ENCODE measurements around the gene HOXA5. TPM values are rescaled to one million over a fixed set of nuclear protein-coding genes. Genes with fewer than 3 reads are reported as not detected.
A peak's percentile ranks its signal among the peaks of the same experiment; 100 is the strongest.

Gene HOXA5
- total RNA-seq, 1 experiment from 2014 or later: not detected

DNA sequence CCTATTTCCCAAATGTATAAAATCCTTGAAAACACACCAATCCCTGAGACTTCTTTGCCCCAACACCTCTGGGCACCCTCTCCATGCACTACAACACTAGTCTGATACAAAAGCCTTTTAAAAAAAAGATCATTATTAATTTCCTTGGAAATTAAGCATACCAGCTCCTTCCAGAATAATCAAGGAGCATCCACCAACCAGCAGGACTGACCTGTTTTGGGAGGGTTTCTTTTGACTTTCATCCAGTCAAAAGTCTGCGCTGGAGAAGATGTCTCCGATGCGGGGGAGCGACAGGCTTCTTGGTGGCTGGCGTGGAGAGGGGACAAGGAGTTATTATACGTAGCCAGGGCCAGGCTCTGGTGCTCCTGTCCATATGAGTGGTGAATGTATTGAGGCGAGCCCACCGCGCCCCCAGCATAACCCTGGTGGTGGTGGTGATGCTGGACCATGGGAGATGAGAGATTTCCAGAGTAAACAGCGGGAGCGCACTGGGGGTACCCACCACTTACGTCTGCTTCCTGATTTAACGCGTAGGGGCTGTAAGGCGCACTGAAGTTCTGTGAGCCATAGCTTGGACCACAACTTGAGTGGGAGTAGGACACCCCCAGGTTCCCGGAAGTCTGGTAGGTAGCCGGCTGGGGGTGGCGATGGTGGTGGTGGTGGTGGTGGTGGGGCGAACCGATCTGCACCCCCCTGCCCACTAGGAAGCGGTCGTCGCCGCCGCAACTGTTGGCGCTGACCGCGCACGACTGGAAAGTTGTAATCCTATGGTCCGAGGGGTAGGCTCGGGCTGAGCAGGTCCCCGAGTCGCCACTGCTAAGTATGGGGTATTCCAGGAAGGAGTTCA is 48.2 kb downstream of the HOXA5 start:
- Histone ChIP-seq H4K8ac (replicated peaks; ENCODE audit: insufficient read length, low read depth, low read length) (no peak overlapping the region), H4K5ac (ENCODE audit: insufficient read length, low read depth, low read length) (no peak overlapping the region), H2BK20ac (ENCODE audit: low read depth, low read length, poor library complexity, severe bottlenecking) (no peak overlapping the region), H3K79me2 (ENCODE audit: insufficient read depth, low read length) (no peaks in the 10 kb centered on the region), H3K4me2 (ENCODE audit: insufficient read depth, insufficient read length, low read length) (peak overlapping the region; percentile 28), H2BK12ac (ENCODE audit: insufficient read length, low read depth, low read length) (no peak overlapping the region), H3K23me2 (ENCODE audit: insufficient read length, low read depth, low read length, poor library complexity, severe bottlenecking) (peaks cover 7% of the 10 kb centered on the region), H3K4me1 (ENCODE audit: insufficient read depth, low read length) (peaks cover 5% of the 10 kb centered on the region; the same call in 1 of the 2 replicates), H4K20me1 (ENCODE audit: control insufficient read depth, insufficient read depth, insufficient read length) (peaks cover 2% of the 10 kb centered on the region), H3K9ac (ENCODE audit: extremely low read depth, insufficient read length, low read length) (no peak overlapping the region), H3K14ac (ENCODE audit: insufficient read depth, low read length) (no peak overlapping the region), H3K4ac (ENCODE audit: low read depth, low read length) (no peak overlapping the region), H4K91ac (ENCODE audit: insufficient read length, low read depth, low read length) (no peak overlapping the region), H2AFZ (ENCODE audit: low read length) (no peak overlapping the region), H3K27ac (ENCODE audit: insufficient read length, low read depth, low read length) (no peak overlapping the region), H3T11ph (ENCODE audit: low read length) (no peak overlapping the region), H3K27me3 (ENCODE audit: insufficient read depth, low read length) (peaks cover 88% of the 10 kb centered on the region), H3K23ac (ENCODE audit: insufficient read length, low read depth, low read length) (no peak overlapping the region), H3K9me3 (ENCODE audit: control insufficient read depth, low read depth, low read length) (no peaks in the 10 kb centered on the region), H2BK15ac (ENCODE audit: low read depth, low read length) (no peak overlapping the region), H3K79me1 (ENCODE audit: insufficient read depth, low read depth, low read length, poor library complexity, severe bottlenecking) (no peaks in the 10 kb centered on the region), H3K56ac (ENCODE audit: insufficient read length, low read depth, low read length) (no peak overlapping the region), H2AK5ac (ENCODE audit: insufficient read length, low read length) (no peak overlapping the region), H2BK5ac (ENCODE audit: insufficient read length, low read length) (no peak overlapping the region), H2BK120ac (ENCODE audit: low read depth, low read length, poor library complexity, severe bottlenecking) (no peak overlapping the region), H3K18ac (ENCODE audit: insufficient read length, low read depth, low read length) (no peak overlapping the region)
- Mint-ChIP-seq H3K9me3 (peaks cover 2 to 31% of the 10 kb centered on the region in 2 experiments; a peak in 4 of 5 replicates), H3K4me3 (peak overlapping the region; percentile 61 to 86), H3K4me1 (peaks cover 47 to 60% of the 10 kb centered on the region in 2 experiments), H3K27me3 (ENCODE audit: low read depth) (peaks cover 100% of the 10 kb centered on the region), H3K36me3 (ENCODE audit: insufficient read depth in 1 of 3, low read depth in 3 of 3) (no peaks in the 10 kb centered on the region), H3K27ac (no peak overlapping the region; a peak in 1 of 7 replicates)
- DNase-seq: no peak
- WGBS (ENCODE audit: extremely low coverage, insufficient read length, low lambda C conversion rate): no CpG with 5 or more reads among the region's 33 CpGs
- TF ChIP-seq, protein P1, sequence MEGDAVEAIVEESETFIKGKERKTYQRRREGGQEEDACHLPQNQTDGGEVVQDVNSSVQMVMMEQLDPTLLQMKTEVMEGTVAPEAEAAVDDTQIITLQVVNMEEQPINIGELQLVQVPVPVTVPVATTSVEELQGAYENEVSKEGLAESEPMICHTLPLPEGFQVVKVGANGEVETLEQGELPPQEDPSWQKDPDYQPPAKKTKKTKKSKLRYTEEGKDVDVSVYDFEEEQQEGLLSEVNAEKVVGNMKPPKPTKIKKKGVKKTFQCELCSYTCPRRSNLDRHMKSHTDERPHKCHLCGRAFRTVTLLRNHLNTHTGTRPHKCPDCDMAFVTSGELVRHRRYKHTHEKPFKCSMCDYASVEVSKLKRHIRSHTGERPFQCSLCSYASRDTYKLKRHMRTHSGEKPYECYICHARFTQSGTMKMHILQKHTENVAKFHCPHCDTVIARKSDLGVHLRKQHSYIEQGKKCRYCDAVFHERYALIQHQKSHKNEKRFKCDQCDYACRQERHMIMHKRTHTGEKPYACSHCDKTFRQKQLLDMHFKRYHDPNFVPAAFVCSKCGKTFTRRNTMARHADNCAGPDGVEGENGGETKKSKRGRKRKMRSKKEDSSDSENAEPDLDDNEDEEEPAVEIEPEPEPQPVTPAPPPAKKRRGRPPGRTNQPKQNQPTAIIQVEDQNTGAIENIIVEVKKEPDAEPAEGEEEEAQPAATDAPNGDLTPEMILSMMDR (conservative IDR thresholded peaks at IDR 0.05): no peak

All from H9 (cell line).